Activated T-helper 2 cell treated with anti-CD3 and anti-CD28 coated beads, Interferon-gamma antibody, Interleukin-2, Interleukin-4, amounts not matched to agents 10 μg/mL and 5 μg/mL and 100 μg/mL, durations not matched to agents 14 hours and 24 hours and 36 hours (primary cell): ENCODE data around the gene NDFIP2. TPM values are rescaled to one million over a fixed set of nuclear protein-coding genes. Genes with fewer than 3 reads are reported as not detected.

Experiments used
- DNase-seq: peaks from one replicate; pipeline ENCODE4 v3.0.0; 2021; ENCODE audit warnings: low spot score
- H3K27ac Mint-ChIP-seq: one replicate; pipeline ENCODE4 v1.8.0; 2021; ENCODE audit warnings: mixed read lengths
- H3K27me3 Mint-ChIP-seq: one replicate; pipeline ENCODE4 v1.8.0; 2021; ENCODE audit warnings: low read depth, mixed read lengths
- H3K36me3 Mint-ChIP-seq: one replicate; pipeline ENCODE4 v1.8.0; 2021; ENCODE audit warnings: low read depth, mixed read lengths
- H3K4me1 Mint-ChIP-seq: one replicate; pipeline ENCODE4 v1.8.0; 2021; ENCODE audit warnings: low read depth, mixed read lengths
- H3K4me3 Mint-ChIP-seq: one replicate; pipeline ENCODE4 v1.8.0; 2021; ENCODE audit warnings: low read depth, mild to moderate bottlenecking, moderate library complexity, mixed read lengths
- H3K9me3 Mint-ChIP-seq: one replicate; pipeline ENCODE4 v1.8.0; 2021; ENCODE audit warnings: mixed read lengths
- intact Hi-C: fragments of 100-400 bp; cut with micrococcal nuclease; formaldehyde crosslinking; loops from one replicate; pipeline ENCODE4 v1.15.1; 2023
- total RNA-seq: library from RNA; stranded (reverse); gene quantifications from 2 replicates; pipeline ENCODE4 v1.2.3, GENCODE V29; 2022

Gene NDFIP2
- total RNA-seq, 1 donor from 2014 or later, result 227 TPM

GRCh38 chr13:79490326-79490725 is 9.4 kb downstream of the NDFIP2 start:
- H3K4me1 Mint-ChIP-seq, result peaks cover 89% of the 10 kb centered on the region
- H3K4me3 Mint-ChIP-seq, result no peak overlapping the region

GRCh38 chr13:79490824-79491223 is 9.9 kb downstream of the NDFIP2 start:
- DNase-seq, result no peak
- H3K27me3 Mint-ChIP-seq, result no peaks in the 10 kb centered on the region
- H3K27ac Mint-ChIP-seq, result peak overlapping the region; percentile 95
- H3K9me3 Mint-ChIP-seq, result peaks cover 7% of the 10 kb centered on the region
- H3K4me3 Mint-ChIP-seq, result peak overlapping the region; percentile 78
- H3K36me3 Mint-ChIP-seq, result peaks cover 76% of the 10 kb centered on the region
- H3K4me1 Mint-ChIP-seq, result peaks cover 89% of the 10 kb centered on the region
- intact Hi-C loops, result loop anchor here (1.0 to 2.0 kb wide), 3 partner anchors 8 to 40 kb away; no protein-coding TSS in a partner anchor

More at GRCh38 chr13:79490326-79490725, 9.4 kb downstream of the NDFIP2 start:
- Mint-ChIP-seq H3K9me3 (peaks cover 7% of the 10 kb centered on the region), H3K36me3 (peaks cover 81% of the 10 kb centered on the region), H3K27me3 (no peaks in the 10 kb centered on the region), H3K27ac (peak overlapping the region; percentile 95)
- DNase-seq, result no peak
- intact Hi-C loops, result loop anchor here (2.0 kb wide), 2 partner anchors 32 to 40 kb away; no protein-coding TSS in a partner anchor

GRCh38 chr13:79491715-79492114 is 10.8 kb downstream of the NDFIP2 start:
- H3K4me3 Mint-ChIP-seq, result peak overlapping the region; percentile 78
- peak overlapping the region; percentile 95 for H3K27ac Mint-ChIP-seq
- peaks cover 68% of the 10 kb centered on the region for H3K36me3 Mint-ChIP-seq
- intact Hi-C loops, result loop anchor here (1.0 to 2.0 kb wide), 4 partner anchors 8 to 41 kb away; no protein-coding TSS in a partner anchor
- no peaks in the 10 kb centered on the region for H3K27me3 Mint-ChIP-seq
- no peak for DNase-seq
- peaks cover 7% of the 10 kb centered on the region for H3K9me3 Mint-ChIP-seq
- peaks cover 87% of the 10 kb centered on the region for H3K4me1 Mint-ChIP-seq

- intact Hi-C loops, result loop anchor here (1.0 kb wide), 1 partner anchor 9 kb away; no protein-coding TSS in a partner anchor
- Mint-ChIP-seq H3K36me3 (peaks cover 62% of the 10 kb centered on the region), H3K4me3 (peak overlapping the region; percentile 78), H3K27ac (peak overlapping the region; percentile 95), H3K9me3 (peaks cover 7% of the 10 kb centered on the region), H3K27me3 (no peaks in the 10 kb centered on the region), H3K4me1 (peaks cover 86% of the 10 kb centered on the region)
- peak; percentile 31 for DNase-seq
Observed at GRCh38 chr13:79492313-79492798, 11.4 kb downstream of the NDFIP2 start.

GRCh38 chr13:79492918-79493594 is 12.1 kb downstream of the NDFIP2 start:
- intact Hi-C loops, result loop anchor here (1.0 kb wide), 1 partner anchor 8 kb away; no protein-coding TSS in a partner anchor
- Mint-ChIP-seq H3K27ac (peak overlapping the region; percentile 95), H3K4me3 (peak overlapping the region; percentile 78), H3K36me3 (peaks cover 61% of the 10 kb centered on the region), H3K9me3 (peaks cover 7% of the 10 kb centered on the region), H3K4me1 (peaks cover 86% of the 10 kb centered on the region), H3K27me3 (no peaks in the 10 kb centered on the region)
- DNase-seq, result no peak

- no peaks in the 10 kb centered on the region for H3K27me3 Mint-ChIP-seq
- H3K9me3 Mint-ChIP-seq, result peaks cover 16% of the 10 kb centered on the region
- peak overlapping the region; percentile 63 for H3K4me3 Mint-ChIP-seq
- DNase-seq, result no peak
- intact Hi-C loops, result no loop called here
- H3K4me1 Mint-ChIP-seq, result peaks cover 90% of the 10 kb centered on the region
- peaks cover 61% of the 10 kb centered on the region for H3K36me3 Mint-ChIP-seq
- H3K27ac Mint-ChIP-seq, result peak overlapping the region; percentile 82
Observed at GRCh38 chr13:79496188-79496587, 15.2 kb downstream of the NDFIP2 start.

- Mint-ChIP-seq H3K36me3 (peaks cover 63% of the 10 kb centered on the region), H3K27me3 (no peaks in the 10 kb centered on the region), H3K4me3 (no peak overlapping the region), H3K4me1 (peaks cover 90% of the 10 kb centered on the region), H3K9me3 (peaks cover 17% of the 10 kb centered on the region), H3K27ac (peak overlapping the region; percentile 29)
- intact Hi-C loops, result no loop called here
- no peak for DNase-seq
Observed at GRCh38 chr13:79497064-79497463, 16.1 kb downstream of the NDFIP2 start.

- Mint-ChIP-seq H3K9me3 (peaks cover 17% of the 10 kb centered on the region), H3K27ac (peak overlapping the region; percentile 71), H3K4me1 (peaks cover 90% of the 10 kb centered on the region), H3K36me3 (peaks cover 67% of the 10 kb centered on the region), H3K27me3 (no peaks in the 10 kb centered on the region), H3K4me3 (peak overlapping the region; percentile 62)
- intact Hi-C loops, result no loop called here
- DNase-seq, result no peak
Observed at GRCh38 chr13:79497852-79498251, 16.9 kb downstream of the NDFIP2 start.

- peaks cover 89% of the 10 kb centered on the region for H3K4me1 Mint-ChIP-seq
- peak overlapping the region; percentile 43 for H3K4me3 Mint-ChIP-seq
- no peaks in the 10 kb centered on the region for H3K27me3 Mint-ChIP-seq
- peaks cover 17% of the 10 kb centered on the region for H3K9me3 Mint-ChIP-seq
- peak overlapping the region; percentile 80 for H3K27ac Mint-ChIP-seq
- no peak for DNase-seq
- H3K36me3 Mint-ChIP-seq, result peaks cover 73% of the 10 kb centered on the region
- intact Hi-C loops, result loop anchor here (1.0 to 2.0 kb wide), 5 partner anchors 9 to 44 kb away; partner anchors contain the start of gene NDFIP2
Observed at GRCh38 chr13:79500829-79501228, 19.9 kb downstream of the NDFIP2 start.

- H3K27me3 Mint-ChIP-seq, result no peaks in the 10 kb centered on the region
- H3K9me3 Mint-ChIP-seq, result peaks cover 17% of the 10 kb centered on the region
- intact Hi-C loops, result loop anchor here (1.0 to 2.0 kb wide), 4 partner anchors 9 to 24 kb away; partner anchors contain the start of gene NDFIP2
- H3K4me3 Mint-ChIP-seq, result peak overlapping the region; percentile 43
- no peak for DNase-seq
- H3K36me3 Mint-ChIP-seq, result peaks cover 76% of the 10 kb centered on the region
- H3K27ac Mint-ChIP-seq, result peak overlapping the region; percentile 80
- peaks cover 87% of the 10 kb centered on the region for H3K4me1 Mint-ChIP-seq
Observed at GRCh38 chr13:79501538-79502232, 20.7 kb downstream of the NDFIP2 start.

GRCh38 chr13:79502859-79503468 is 22.0 kb downstream of the NDFIP2 start:
- DNase-seq, result no peak
- Mint-ChIP-seq H3K27ac (peak overlapping the region; percentile 80), H3K9me3 (peaks cover 17% of the 10 kb centered on the region), H3K4me1 (peaks cover 82% of the 10 kb centered on the region), H3K4me3 (peak overlapping the region; percentile 6), H3K36me3 (peaks cover 77% of the 10 kb centered on the region), H3K27me3 (no peaks in the 10 kb centered on the region)
- intact Hi-C loops, result no loop called here

- Mint-ChIP-seq H3K9me3 (peaks cover 17% of the 10 kb centered on the region), H3K4me1 (peaks cover 84% of the 10 kb centered on the region), H3K36me3 (peaks cover 79% of the 10 kb centered on the region), H3K27ac (peak overlapping the region; percentile 80), H3K4me3 (peak overlapping the region; percentile 6), H3K27me3 (no peaks in the 10 kb centered on the region)
- intact Hi-C loops, result no loop called here
- DNase-seq, result no peak
Observed at GRCh38 chr13:79503473-79504017, 22.6 kb downstream of the NDFIP2 start.
